ENCODE results near the gene SH3RF3.

Gene SH3RF3

DNA sequence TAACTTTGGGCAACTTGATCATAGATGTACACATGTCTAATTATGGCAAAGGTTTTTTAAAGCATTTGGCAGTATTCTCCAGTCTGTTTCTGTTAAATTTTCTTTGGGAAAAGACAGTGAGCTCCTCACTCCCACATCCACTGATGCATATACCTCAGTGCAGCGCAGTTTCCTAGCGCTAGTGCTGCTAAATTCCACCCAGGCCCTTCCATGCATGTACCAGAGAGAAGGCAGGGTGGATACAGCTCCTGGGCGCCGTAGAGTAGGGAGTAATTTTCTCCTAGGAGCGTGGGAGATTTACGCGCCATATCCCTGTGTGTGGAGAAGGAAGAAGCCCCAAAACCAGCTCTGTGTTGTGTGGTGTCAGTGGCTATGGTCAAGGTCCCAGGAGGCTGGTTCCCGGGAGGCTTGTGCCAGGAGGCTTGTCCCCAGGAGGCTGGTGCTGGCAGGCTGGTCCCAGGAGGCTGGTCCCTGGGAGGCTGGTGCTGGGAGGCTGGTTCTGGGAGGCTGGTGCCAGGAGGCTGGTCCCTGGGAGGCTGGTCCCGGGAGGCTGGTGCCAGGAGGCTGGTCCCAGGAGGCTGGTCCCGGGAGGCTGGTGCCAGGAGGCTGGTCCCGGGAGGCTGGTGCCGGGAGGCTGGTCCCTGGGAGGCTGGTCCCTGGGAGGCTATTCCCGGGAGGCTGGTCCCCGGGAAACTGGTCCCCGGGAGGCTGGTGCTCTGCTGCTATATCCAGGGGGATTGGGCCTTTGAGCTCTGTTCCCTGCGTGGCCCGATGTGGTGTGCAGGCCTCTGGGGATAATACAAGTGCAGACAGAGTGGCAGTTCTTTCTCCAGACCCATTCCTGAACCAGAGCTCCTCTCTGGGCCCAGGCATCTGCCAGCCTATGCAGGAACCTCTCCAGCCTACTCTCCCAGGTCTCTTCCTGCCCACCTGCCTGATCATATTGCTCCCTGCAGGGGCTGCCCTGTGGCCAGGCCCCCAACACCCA is 323.6 kb downstream of the SH3RF3 start:
- TF ChIP-seq, protein P1, sequence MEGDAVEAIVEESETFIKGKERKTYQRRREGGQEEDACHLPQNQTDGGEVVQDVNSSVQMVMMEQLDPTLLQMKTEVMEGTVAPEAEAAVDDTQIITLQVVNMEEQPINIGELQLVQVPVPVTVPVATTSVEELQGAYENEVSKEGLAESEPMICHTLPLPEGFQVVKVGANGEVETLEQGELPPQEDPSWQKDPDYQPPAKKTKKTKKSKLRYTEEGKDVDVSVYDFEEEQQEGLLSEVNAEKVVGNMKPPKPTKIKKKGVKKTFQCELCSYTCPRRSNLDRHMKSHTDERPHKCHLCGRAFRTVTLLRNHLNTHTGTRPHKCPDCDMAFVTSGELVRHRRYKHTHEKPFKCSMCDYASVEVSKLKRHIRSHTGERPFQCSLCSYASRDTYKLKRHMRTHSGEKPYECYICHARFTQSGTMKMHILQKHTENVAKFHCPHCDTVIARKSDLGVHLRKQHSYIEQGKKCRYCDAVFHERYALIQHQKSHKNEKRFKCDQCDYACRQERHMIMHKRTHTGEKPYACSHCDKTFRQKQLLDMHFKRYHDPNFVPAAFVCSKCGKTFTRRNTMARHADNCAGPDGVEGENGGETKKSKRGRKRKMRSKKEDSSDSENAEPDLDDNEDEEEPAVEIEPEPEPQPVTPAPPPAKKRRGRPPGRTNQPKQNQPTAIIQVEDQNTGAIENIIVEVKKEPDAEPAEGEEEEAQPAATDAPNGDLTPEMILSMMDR (IDR thresholded peaks at IDR 0.05; ENCODE audit: low read length, missing control alignments): no peak
- DNase-seq (ENCODE audit: low read depth): no peak
- H3K4me3 ChIP-seq (replicated peaks; ENCODE audit: low read depth, low read length): no peak overlapping the region

DNA sequence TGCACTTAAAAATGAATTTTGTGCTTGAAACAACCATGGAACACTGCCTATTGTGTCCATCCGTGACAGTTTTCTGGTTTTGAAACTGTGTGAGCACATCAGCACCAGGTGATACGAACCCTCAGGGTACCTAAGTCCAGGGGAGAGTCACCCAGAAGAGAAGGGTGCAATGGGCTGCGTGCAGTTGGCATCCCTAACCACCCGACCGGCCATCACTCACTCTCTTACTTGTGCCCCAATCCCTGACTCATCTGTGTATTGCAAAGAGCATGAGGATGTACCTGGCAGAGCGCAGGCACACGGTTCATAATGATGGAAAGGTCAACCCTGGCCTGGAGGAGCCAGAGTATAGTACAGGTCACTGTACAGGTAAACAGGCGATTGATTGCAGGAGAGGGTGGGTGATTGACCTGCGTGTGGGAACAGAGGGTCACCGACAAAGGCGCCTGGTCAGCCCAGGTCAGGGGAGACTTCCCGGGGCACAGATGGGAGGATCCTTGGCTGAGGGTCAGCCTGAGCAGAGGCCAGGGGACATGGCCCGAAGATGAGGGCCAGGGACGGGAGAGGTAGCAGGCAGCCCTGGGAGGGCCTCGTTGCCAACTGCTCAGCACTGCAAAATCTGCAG is 324.5 kb downstream of the SH3RF3 start:
- H3K4me3 ChIP-seq (replicated peaks; ENCODE audit: low read depth, low read length): no peak overlapping the region
- TF ChIP-seq, protein P1 (IDR thresholded peaks at IDR 0.05; ENCODE audit: low read length, missing control alignments): no peak
- no peak for DNase-seq (ENCODE audit: low read depth)

DNA sequence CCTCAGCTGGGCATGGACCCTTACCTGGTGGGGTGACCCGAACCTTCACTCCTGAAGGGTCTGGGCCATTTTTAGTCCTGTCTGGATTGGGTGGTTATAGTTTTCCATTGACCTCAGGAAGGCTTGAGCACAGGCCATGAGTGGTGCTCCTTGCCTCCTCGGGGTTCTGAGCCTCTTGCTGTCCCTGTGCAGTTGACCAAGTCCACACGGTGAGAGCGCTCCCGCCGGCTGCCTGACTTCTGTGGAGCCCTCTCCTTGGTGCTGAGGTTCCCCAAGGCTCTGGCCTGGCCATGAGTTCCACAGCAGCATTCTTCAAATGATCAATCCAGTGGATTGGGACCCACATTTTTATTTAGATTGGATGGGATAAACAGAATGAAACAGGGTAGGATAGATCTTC is 325.3 kb downstream of the SH3RF3 start:
- TF ChIP-seq, protein P1 (IDR thresholded peaks at IDR 0.05; ENCODE audit: low read length, missing control alignments): no peak
- H3K4me3 ChIP-seq (replicated peaks; ENCODE audit: low read depth, low read length): no peak overlapping the region
- DNase-seq (ENCODE audit: low read depth): no peak

- H3K4me3 ChIP-seq (replicated peaks; ENCODE audit: low read depth, low read length): no peak overlapping the region
- TF ChIP-seq, protein P1 (IDR thresholded peaks at IDR 0.05; ENCODE audit: low read length, missing control alignments): no peak
- no peak for DNase-seq (ENCODE audit: low read depth)
Measured at GRCh38 chr2:109454765-109455394, 325.9 kb downstream of the SH3RF3 start.

DNA sequence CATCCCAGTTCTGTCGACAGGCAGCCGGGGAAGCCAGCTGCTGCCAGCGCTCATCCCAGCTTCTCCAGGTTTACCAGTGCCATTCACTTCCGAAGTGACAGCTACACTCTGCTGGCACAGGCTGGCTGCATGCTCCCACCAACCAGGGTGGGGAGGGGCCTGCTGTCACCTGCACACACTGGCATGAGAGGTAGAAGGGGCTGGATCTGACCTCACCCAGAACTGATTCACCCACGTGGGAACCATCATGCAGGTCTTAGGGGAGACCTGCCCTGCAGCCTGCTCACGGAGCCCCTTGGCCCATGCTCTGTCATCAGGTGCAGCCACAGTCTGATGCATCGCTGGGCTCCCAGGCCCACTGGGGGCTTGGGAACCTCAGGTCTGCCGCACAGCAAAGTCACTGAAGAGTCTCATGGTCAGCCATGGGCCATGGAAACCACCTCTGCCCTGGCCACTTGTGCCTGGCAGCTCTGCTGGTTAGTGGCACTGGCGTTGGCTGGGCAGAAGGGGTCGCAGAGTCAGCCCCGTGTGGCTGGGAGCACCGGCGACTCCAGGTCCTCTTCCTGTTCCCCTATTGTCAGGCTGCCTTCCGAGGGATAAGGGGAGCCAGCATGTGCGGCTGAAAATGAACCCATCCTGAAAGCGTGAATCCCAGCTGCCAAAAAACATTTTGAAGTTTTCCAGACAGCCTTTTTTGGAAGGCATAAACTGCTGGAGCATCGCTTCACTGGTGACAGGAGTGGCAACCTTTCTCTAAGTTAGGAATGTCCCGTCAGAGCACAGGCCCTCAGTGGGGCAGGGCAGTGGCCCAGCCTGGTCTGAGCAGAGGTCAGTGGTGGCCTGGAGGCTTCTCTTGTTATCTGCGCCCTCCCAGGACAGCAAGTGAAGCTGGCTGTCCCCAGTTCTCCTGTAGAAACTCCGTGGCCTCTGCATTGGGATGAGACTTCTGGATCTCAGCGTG is 327.0 kb downstream of the SH3RF3 start:
- DNase-seq (ENCODE audit: low read depth): no peak
- TF ChIP-seq, protein P1 (IDR thresholded peaks at IDR 0.05; ENCODE audit: low read length, missing control alignments): no peak

GRCh38 chr2:109456776-109457175 is 327.8 kb downstream of the SH3RF3 start:
- no peak overlapping the region for H3K4me3 ChIP-seq (replicated peaks; ENCODE audit: low read depth, low read length)
- DNase-seq (ENCODE audit: low read depth): no peak
- TF ChIP-seq, protein P1 (IDR thresholded peaks at IDR 0.05; ENCODE audit: low read length, missing control alignments): no peak

More for the DNA sequence above, 327.0 kb downstream of the SH3RF3 start:
- H3K4me3 ChIP-seq (replicated peaks; ENCODE audit: low read depth, low read length): no peak overlapping the region
